ENCODE data around the gene CYB561A3.

DNA sequence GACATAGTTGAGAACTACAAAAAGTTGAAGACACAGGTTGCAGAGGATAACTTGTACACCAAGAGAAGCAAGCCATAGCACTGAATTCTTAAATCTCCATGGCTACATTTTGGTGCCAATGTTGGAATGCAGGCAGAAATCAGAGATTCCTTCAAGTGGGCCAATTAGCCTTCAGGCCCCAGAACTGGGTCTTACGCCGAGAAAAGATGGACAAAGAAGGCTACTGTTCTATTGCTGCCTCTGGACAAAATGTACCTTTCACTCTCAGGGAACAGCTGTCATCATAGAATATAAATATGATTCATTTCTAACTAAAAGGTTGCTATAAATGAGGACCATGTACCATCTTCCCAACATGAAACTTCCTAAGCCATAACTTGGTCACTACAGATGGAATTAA lies 44.4 kb upstream of the CYB561A3 start:
- TF ChIP-seq CTCF (IDR thresholded peaks at IDR 0.05) (no peak), POLR2A (IDR thresholded peaks at IDR 0.05) (no peak)

Measured in Peyer's patch (tissue), 4 donors.